A549 (cell line): ENCODE data around the gene USP20.

ENCODE experiments used
- CHD2 ChIP-seq: fragments of 150-350 bp; IDR thresholded peaks from 2 replicates; pipeline ENCODE4 v1.6.1; 2014; ENCODE audit warnings: low read length; ENCODE audit not compliant: partially characterized antibody
- CHD4 ChIP-seq: fragments of 200-600 bp; sonication (generic); IDR thresholded peaks from 2 replicates; pipeline ENCODE4 v1.6.1; 2016; ENCODE audit warnings: antibody characterized with exemption, mild to moderate bottlenecking, borderline replicate concordance
- CTCF ChIP-seq: fragments of >200 bp; sonication (Bioruptor Twin); formaldehyde crosslinking; IDR thresholded peaks from 3 replicates; pipeline ENCODE4 v1.5.1; 2016
- EP300 ChIP-seq, 2 experiments: fragments of >200 bp; sonication (Bioruptor Twin); formaldehyde crosslinking; IDR thresholded peaks; 2 replicates in 1 of 2; 3 replicates in 1 of 2; pipeline ENCODE4 v1.6.1; 2016 to 2017
- ESRRA ChIP-seq: fragments of 150-350 bp; IDR thresholded peaks from 2 replicates; pipeline ENCODE4 v1.6.1; 2014; ENCODE audit warnings: mild to moderate bottlenecking, low read length, borderline replicate concordance
- FOSL2 ChIP-seq, 2 experiments: fragments of 450-650 bp in 1 of 2; fragments of >200 bp in 1 of 2; sonication (Bioruptor Twin) in 1 of 2; formaldehyde crosslinking; IDR thresholded peaks; 2 replicates each; pipeline versions ENCODE4 v1.5.0 to v1.6.1; 2016 to 2020; ENCODE audit warnings: mild to moderate bottlenecking in 1 of 2, moderate library complexity in 1 of 2
- JUN ChIP-seq, 2 experiments: fragments of >200 bp; sonication (Bioruptor Twin); formaldehyde crosslinking; IDR thresholded peaks; 2 replicates in 1 of 2; 3 replicates in 1 of 2; pipeline ENCODE4 v1.6.1; 2016 to 2017
- MAFK ChIP-seq: fragments of 450-650 bp; IDR thresholded peaks from 2 replicates; pipeline ENCODE4 v1.6.1; 2014; ENCODE audit not compliant: partially characterized antibody
- NFE2L2 ChIP-seq: fragments of 150-350 bp; conservative IDR thresholded peaks from 2 replicates; pipeline ENCODE4 v1.6.1; 2014; ENCODE audit warnings: low read length
- POLR2A ChIP-seq: IDR thresholded peaks from 2 replicates; pipeline ENCODE4 v1.6.1; 2012; ENCODE audit warnings: mild to moderate bottlenecking, low read length
- RCOR1 ChIP-seq: fragments of 150-350 bp; IDR thresholded peaks from 2 replicates; pipeline ENCODE4 v1.6.1; 2014; ENCODE audit warnings: antibody characterized with exemption, low read length, low read depth
- RFX5 ChIP-seq: fragments of 450-650 bp; IDR thresholded peaks from 2 replicates; pipeline ENCODE4 v1.7.1; 2014; ENCODE audit warnings: antibody characterized with exemption, mild to moderate bottlenecking, moderate library complexity
- USF2 ChIP-seq: fragments of 450-650 bp; IDR thresholded peaks from 2 replicates; pipeline ENCODE4 v1.6.1; 2014; ENCODE audit warnings: antibody characterized with exemption

GRCh38 chr9:129815278-129815677 lies 20.0 kb upstream of the USP20 start:
- TF ChIP-seq ESRRA (no peak), EP300 (IDR thresholded peaks at IDR 0.05) (no peak), CTCF (no peak), CHD4 (no peak), RCOR1 (no peak), RFX5 (no peak), POLR2A (no peak), MAFK (no peak), NFE2L2 (no peak), JUN (IDR thresholded peaks at IDR 0.05) (no peak), FOSL2 (IDR thresholded peaks at IDR 0.05) (no peak), FOSL2 (CRISPR knock-in tag; IDR thresholded peaks at IDR 0.05) (no peak), USF2 (no peak), CHD2 (no peak)
